ENCODE results near the gene SLC45A2. TPM values are rescaled to one million over a fixed set of nuclear protein-coding genes. Genes with fewer than 3 reads are reported as not detected.
"Not testable (repeated sequence)": the region's sequence is repeated elsewhere in the genome, so short reads cannot be mapped to it uniquely, and the experiment has no call there.

The SLC45A2 gene
- total RNA-seq = not detected
- 0.09 TPM for total RNA-seq (2013)

- H3K4me3 Mint-ChIP-seq = no peak within 1 kb of the TSS
- no peak within 1 kb of the TSS for H3K27ac Mint-ChIP-seq
- H3K9me3 ChIP-seq (ENCODE audit: control insufficient read depth, insufficient read depth, low read length) = no peaks in the 10 kb centered on the region
- H3K36me3 ChIP-seq (ENCODE audit: control insufficient read depth, insufficient read depth, low read length) = peaks cover 16% of the 10 kb centered on the region
- H3K4me1 Mint-ChIP-seq = no peaks in the 10 kb centered on the region
- H3K27me3 Mint-ChIP-seq (ENCODE audit: low read depth in 2 of 2) = no peaks in the 10 kb centered on the region
- H3K4me1 ChIP-seq (ENCODE audit: control insufficient read depth, insufficient read depth, low read length) = no peaks in the 10 kb centered on the region
- H3K4me3 ChIP-seq (ENCODE audit: low read length) = no peak within 1 kb of the TSS
- DNase-seq = no peak
- no peaks in the 10 kb centered on the region for H3K27me3 ChIP-seq (ENCODE audit: control insufficient read depth, insufficient read depth, low read length)
- ATAC-seq = no peak
- no peaks in the 10 kb centered on the region for H3K9me3 Mint-ChIP-seq
- 88% methylated on average over 7 of the region's 7 CpGs for WGBS (ENCODE audit: insufficient coverage)
- no peaks in the 10 kb centered on the region for H3K36me3 Mint-ChIP-seq
- H3K27ac ChIP-seq (ENCODE audit: low read length) = no peak within 1 kb of the TSS
- no peak for TF ChIP-seq CTCF (IDR thresholded peaks at IDR 0.05)
- intact Hi-C loops (cut with micrococcal nuclease) = no loop called here
These were observed at the start of gene SLC45A2 for GRCh38 chr5:33984671-33985124. SLC45A2 (minus strand) TSS chr5:33984693; CDS start chr5:33984583, 110 bp downstream.

- Histone ChIP-seq H3K27ac (ENCODE audit: low read length) (no peak overlapping the region), H3K27me3 (ENCODE audit: control insufficient read depth, insufficient read depth, low read length) (no peaks in the 10 kb centered on the region), H3K4me1 (ENCODE audit: control insufficient read depth, insufficient read depth, low read length) (no peaks in the 10 kb centered on the region), H3K36me3 (ENCODE audit: control insufficient read depth, insufficient read depth, low read length) (peaks cover 11% of the 10 kb centered on the region), H3K4me3 (ENCODE audit: low read length) (no peak overlapping the region), H3K9me3 (ENCODE audit: control insufficient read depth, insufficient read depth, low read length) (no peaks in the 10 kb centered on the region)
- Mint-ChIP-seq H3K4me1 (peaks cover 0 to 13% of the 10 kb centered on the region in 2 donors), H3K27ac (no peak overlapping the region), H3K4me3 (no peak overlapping the region), H3K27me3 (ENCODE audit: low read depth in 2 of 2) (no peaks in the 10 kb centered on the region), H3K9me3 (no peaks in the 10 kb centered on the region), H3K36me3 (peaks cover 13% of the 10 kb centered on the region)
- no peak for TF ChIP-seq CTCF (IDR thresholded peaks at IDR 0.05)
- intact Hi-C loops (cut with micrococcal nuclease) = no loop called here
- ATAC-seq (no peak), DNase-seq (no peak)
- WGBS (ENCODE audit: insufficient coverage) = 84% methylated on average over 2 of the region's 3 CpGs
These were observed 47.5 kb upstream of the SLC45A2 start for GRCh38 chr5:34031966-34032365.

GRCh38 chr5:34031117-34031516, 46.6 kb upstream of the SLC45A2 start:
- Mint-ChIP-seq H3K27ac (no peak overlapping the region), H3K4me1 (peaks cover 0 to 13% of the 10 kb centered on the region in 2 donors), H3K9me3 (no peaks in the 10 kb centered on the region), H3K4me3 (no peak overlapping the region), H3K36me3 (peaks cover 17% of the 10 kb centered on the region), H3K27me3 (ENCODE audit: low read depth in 2 of 2) (no peaks in the 10 kb centered on the region)
- Histone ChIP-seq H3K4me1 (ENCODE audit: control insufficient read depth, insufficient read depth, low read length) (no peaks in the 10 kb centered on the region), H3K27me3 (ENCODE audit: control insufficient read depth, insufficient read depth, low read length) (no peaks in the 10 kb centered on the region), H3K36me3 (ENCODE audit: control insufficient read depth, insufficient read depth, low read length) (peaks cover 11% of the 10 kb centered on the region), H3K9me3 (ENCODE audit: control insufficient read depth, insufficient read depth, low read length) (no peaks in the 10 kb centered on the region), H3K4me3 (ENCODE audit: low read length) (no peak overlapping the region), H3K27ac (ENCODE audit: low read length) (no peak overlapping the region)
- TF ChIP-seq CTCF (IDR thresholded peaks at IDR 0.05) = no peak
- DNase-seq = no peak
- intact Hi-C loops (cut with micrococcal nuclease) = no loop called here
- no peak for ATAC-seq
- WGBS (ENCODE audit: insufficient coverage) = 90% methylated on average over 2 of the region's 2 CpGs

GRCh38 chr5:34030585-34030984, 46.1 kb upstream of the SLC45A2 start:
- H3K4me3 Mint-ChIP-seq; H3K4me3 ChIP-seq (ENCODE audit: low read length); H3K9me3 Mint-ChIP-seq; H3K27me3 ChIP-seq (ENCODE audit: control insufficient read depth, insufficient read depth, low read length); H3K27ac ChIP-seq (ENCODE audit: low read length); intact Hi-C loops (cut with micrococcal nuclease); ATAC-seq; DNase-seq; H3K4me1 ChIP-seq (ENCODE audit: control insufficient read depth, insufficient read depth, low read length); H3K27me3 Mint-ChIP-seq (ENCODE audit: low read depth in 2 of 2); H3K9me3 ChIP-seq (ENCODE audit: control insufficient read depth, insufficient read depth, low read length); H3K27ac Mint-ChIP-seq: not testable (repeated sequence)
- WGBS (ENCODE audit: insufficient coverage) = 100% methylated on average over 1 of the region's 2 CpGs
- peaks cover 23% of the 10 kb centered on the region for H3K36me3 Mint-ChIP-seq
- peaks cover 11% of the 10 kb centered on the region for H3K36me3 ChIP-seq (ENCODE audit: control insufficient read depth, insufficient read depth, low read length)
- H3K4me1 Mint-ChIP-seq = peaks cover 0 to 12% of the 10 kb centered on the region in 2 donors

Data from natural killer cell (primary cell).